ENCODE results near the gene PCED1B. TPM values are rescaled to one million over a fixed set of nuclear protein-coding genes. Genes with fewer than 3 reads are reported as not detected.

Gene PCED1B
- total RNA-seq, 1 experiment from 2014 or later: 0.86 TPM

DNA sequence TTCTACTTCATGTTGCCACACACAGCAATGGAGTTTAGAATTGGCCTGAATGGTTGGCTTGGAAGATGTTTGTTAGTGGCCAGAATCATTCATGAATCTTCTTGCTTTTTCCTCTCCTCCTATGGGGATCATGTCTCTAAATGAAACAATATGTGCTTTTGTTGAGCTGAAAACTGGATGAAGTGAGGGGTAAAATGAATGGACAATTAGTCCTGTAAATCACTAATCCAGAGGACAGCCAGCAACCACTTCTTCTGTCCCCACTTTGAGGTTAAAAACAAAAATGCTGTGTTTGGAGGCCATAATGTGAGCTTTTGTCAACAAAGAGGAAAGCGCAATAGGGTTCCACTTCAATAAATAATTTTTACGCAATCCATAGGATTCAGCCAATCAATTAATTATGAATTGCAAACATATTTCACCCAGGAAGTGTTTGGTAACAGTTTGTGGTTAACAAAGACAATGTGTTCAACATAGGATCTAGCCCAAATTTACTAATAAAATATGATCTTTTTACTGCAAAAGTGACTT is 30.7 kb downstream of the PCED1B start:
- no peak overlapping the region for H3K27ac ChIP-seq (ENCODE audit: low read depth, low read length)
- H3K27me3 ChIP-seq (ENCODE audit: insufficient read depth, low read length): no peaks in the 10 kb centered on the region
- H3K4me3 ChIP-seq (replicated peaks in 1 of 2; ENCODE audit: low read depth in 1 of 2, low read length in 2 of 2): no peak overlapping the region
- POLR2A ChIA-PET: no interaction called here
- ATAC-seq (no peak), DNase-seq (ENCODE audit: low read depth, low spot score) (no peak)
- H3K9me2 ChIP-seq (ENCODE audit: insufficient read depth): no peaks in the 10 kb centered on the region
- RAD21 ChIA-PET (ENCODE audit: low non-redundant PET in 1 of 2, low total read pairs in 2 of 2, uncharacterized antibody in 2 of 2, unreplicated experiment in 2 of 2): no interaction called here
- BruUV-seq (replicated peaks): no TSS peak
- no peak for TF ChIP-seq ZNF274 (IDR thresholded peaks at IDR 0.05; ENCODE audit: low read depth, low read length)
- no peak for TF ChIP-seq SIN3A (IDR thresholded peaks at IDR 0.05; ENCODE audit: low read depth)
- TF ChIP-seq SP1 (IDR thresholded peaks at IDR 0.05; ENCODE audit: low read depth): no peak
- TF ChIP-seq, protein P1, sequence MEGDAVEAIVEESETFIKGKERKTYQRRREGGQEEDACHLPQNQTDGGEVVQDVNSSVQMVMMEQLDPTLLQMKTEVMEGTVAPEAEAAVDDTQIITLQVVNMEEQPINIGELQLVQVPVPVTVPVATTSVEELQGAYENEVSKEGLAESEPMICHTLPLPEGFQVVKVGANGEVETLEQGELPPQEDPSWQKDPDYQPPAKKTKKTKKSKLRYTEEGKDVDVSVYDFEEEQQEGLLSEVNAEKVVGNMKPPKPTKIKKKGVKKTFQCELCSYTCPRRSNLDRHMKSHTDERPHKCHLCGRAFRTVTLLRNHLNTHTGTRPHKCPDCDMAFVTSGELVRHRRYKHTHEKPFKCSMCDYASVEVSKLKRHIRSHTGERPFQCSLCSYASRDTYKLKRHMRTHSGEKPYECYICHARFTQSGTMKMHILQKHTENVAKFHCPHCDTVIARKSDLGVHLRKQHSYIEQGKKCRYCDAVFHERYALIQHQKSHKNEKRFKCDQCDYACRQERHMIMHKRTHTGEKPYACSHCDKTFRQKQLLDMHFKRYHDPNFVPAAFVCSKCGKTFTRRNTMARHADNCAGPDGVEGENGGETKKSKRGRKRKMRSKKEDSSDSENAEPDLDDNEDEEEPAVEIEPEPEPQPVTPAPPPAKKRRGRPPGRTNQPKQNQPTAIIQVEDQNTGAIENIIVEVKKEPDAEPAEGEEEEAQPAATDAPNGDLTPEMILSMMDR (IDR thresholded peaks at IDR 0.05 in 2 of 3, conservative IDR thresholded peaks at IDR 0.05 in 1 of 3; ENCODE audit: borderline replicate concordance in 1 of 3, insufficient read depth in 1 of 3, low read depth in 2 of 3, low read length in 2 of 3): no peak
- TF ChIP-seq POLR2AphosphoS5 (IDR thresholded peaks at IDR 0.05; ENCODE audit: low read depth, low read length): no peak
- TF ChIP-seq ZFX (IDR thresholded peaks at IDR 0.05): no peak
- TF ChIP-seq RAD21 (IDR thresholded peaks at IDR 0.05; ENCODE audit: low read depth): no peak
- TF ChIP-seq CEBPB (IDR thresholded peaks at IDR 0.05; ENCODE audit: low read depth): no peak
- TF ChIP-seq POLR2A (IDR thresholded peaks at IDR 0.05; ENCODE audit: borderline replicate concordance, extremely low read depth, insufficient read depth, insufficient read length): no peak
- no peak for TF ChIP-seq TCF7L2 (IDR thresholded peaks at IDR 0.05; ENCODE audit: borderline replicate concordance, extremely low read depth, insufficient read depth, insufficient read length)
- TF ChIP-seq, protein P2, sequence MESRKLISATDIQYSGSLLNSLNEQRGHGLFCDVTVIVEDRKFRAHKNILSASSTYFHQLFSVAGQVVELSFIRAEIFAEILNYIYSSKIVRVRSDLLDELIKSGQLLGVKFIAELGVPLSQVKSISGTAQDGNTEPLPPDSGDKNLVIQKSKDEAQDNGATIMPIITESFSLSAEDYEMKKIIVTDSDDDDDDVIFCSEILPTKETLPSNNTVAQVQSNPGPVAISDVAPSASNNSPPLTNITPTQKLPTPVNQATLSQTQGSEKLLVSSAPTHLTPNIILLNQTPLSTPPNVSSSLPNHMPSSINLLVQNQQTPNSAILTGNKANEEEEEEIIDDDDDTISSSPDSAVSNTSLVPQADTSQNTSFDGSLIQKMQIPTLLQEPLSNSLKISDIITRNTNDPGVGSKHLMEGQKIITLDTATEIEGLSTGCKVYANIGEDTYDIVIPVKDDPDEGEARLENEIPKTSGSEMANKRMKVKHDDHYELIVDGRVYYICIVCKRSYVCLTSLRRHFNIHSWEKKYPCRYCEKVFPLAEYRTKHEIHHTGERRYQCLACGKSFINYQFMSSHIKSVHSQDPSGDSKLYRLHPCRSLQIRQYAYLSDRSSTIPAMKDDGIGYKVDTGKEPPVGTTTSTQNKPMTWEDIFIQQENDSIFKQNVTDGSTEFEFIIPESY (IDR thresholded peaks at IDR 0.05; ENCODE audit: extremely low read depth, insufficient replicate concordance, low read length): no peak
- no peak for TF ChIP-seq JUND (IDR thresholded peaks at IDR 0.05)
- TF ChIP-seq EGR1 (IDR thresholded peaks at IDR 0.05; ENCODE audit: low read depth): no peak
- TF ChIP-seq CBX3 (IDR thresholded peaks at IDR 0.05; ENCODE audit: low read depth): no peak
- TF ChIP-seq SRF (IDR thresholded peaks at IDR 0.05; ENCODE audit: low read depth): no peak
- TF ChIP-seq FOSL1 (IDR thresholded peaks at IDR 0.05; ENCODE audit: low read depth): no peak
- no peaks in the 10 kb centered on the region for H4K20me1 ChIP-seq (ENCODE audit: insufficient read depth)
- CTCF ChIA-PET: no interaction called here
- H3K4me1 ChIP-seq (ENCODE audit: control insufficient read depth in 1 of 2, insufficient read depth in 2 of 2, low read length in 2 of 2): no peaks in the 10 kb centered on the region
- no peaks in the 10 kb centered on the region for H3K36me3 ChIP-seq (ENCODE audit: control insufficient read depth in 1 of 2, insufficient read depth in 2 of 2, low read length in 2 of 2)
- H2AFZ ChIP-seq (ENCODE audit: low read depth, low read length, poor library complexity, severe bottlenecking): no peak overlapping the region
- no peak overlapping the region for H3K4me2 ChIP-seq (ENCODE audit: low read length)
- intact Hi-C loops (cut with micrococcal nuclease): no loop called here
- H3K79me2 ChIP-seq (ENCODE audit: insufficient read depth, low read length): no peaks in the 10 kb centered on the region
- no peaks in the 10 kb centered on the region for H3K9me3 ChIP-seq (ENCODE audit: control insufficient read depth in 1 of 2, insufficient read depth in 1 of 2, low read depth in 1 of 2, low read length in 2 of 2)
- no peak overlapping the region for H3K9ac ChIP-seq (ENCODE audit: low read length)

Data from HCT116 (cell line).